Stimulated activated CD4-positive, alpha-beta T cell treated with anti-CD3 and anti-CD28 coated beads, Interleukin-12 subunit alpha, Interleukin-12 subunit beta, amount 100 ng/mL, for 4 hours (primary cell): Measurements from ENCODE around the gene PTPN3.
A peak's percentile ranks its signal among the peaks of the same experiment; 100 is the strongest.

ENCODE experiments used
- DNase-seq: peaks from one replicate; pipeline ENCODE4 v3.0.0-alpha.2; 2020

The PTPN3 gene

GRCh38 chr9:109474944-109475343, 23.2 kb downstream of the PTPN3 start:
- DNase-seq: no peak

- no peak for DNase-seq
Measured at GRCh38 chr9:109474170-109474569, 23.9 kb downstream of the PTPN3 start.

GRCh38 chr9:109473329-109473728, 24.8 kb downstream of the PTPN3 start:
- no peak for DNase-seq

- DNase-seq: no peak
Measured at GRCh38 chr9:109471475-109472393, 26.4 kb downstream of the PTPN3 start.

GRCh38 chr9:109469646-109470358, 28.3 kb downstream of the PTPN3 start:
- DNase-seq: peak; percentile 48

- no peak for DNase-seq
Measured at GRCh38 chr9:109468927-109469326, 29.2 kb downstream of the PTPN3 start.

GRCh38 chr9:109467936-109468335, 30.2 kb downstream of the PTPN3 start:
- no peak for DNase-seq

- DNase-seq: no peak
Measured at GRCh38 chr9:109466623-109467590, 31.2 kb downstream of the PTPN3 start.

- DNase-seq: no peak
Measured at GRCh38 chr9:109463924-109464625, 34.0 kb downstream of the PTPN3 start.

- no peak for DNase-seq
Measured at GRCh38 chr9:109460576-109460975, 37.5 kb downstream of the PTPN3 start.

GRCh38 chr9:109459423-109459822, 38.7 kb downstream of the PTPN3 start:
- DNase-seq: no peak

GRCh38 chr9:109458453-109459211, 39.5 kb downstream of the PTPN3 start:
- no peak for DNase-seq

GRCh38 chr9:109456811-109457210, 41.3 kb downstream of the PTPN3 start:
- DNase-seq: no peak

GRCh38 chr9:109455861-109456260, 42.2 kb downstream of the PTPN3 start:
- no peak for DNase-seq

GRCh38 chr9:109455391-109455790, 42.7 kb downstream of the PTPN3 start:
- no peak for DNase-seq

GRCh38 chr9:109454601-109455155, 43.4 kb downstream of the PTPN3 start:
- DNase-seq: no peak

- no peak for DNase-seq
Measured at GRCh38 chr9:109454041-109454440, 44.1 kb downstream of the PTPN3 start.

GRCh38 chr9:109453210-109453842, 44.8 kb downstream of the PTPN3 start:
- DNase-seq: no peak

GRCh38 chr9:109452761-109453160, 45.3 kb downstream of the PTPN3 start:
- DNase-seq: no peak

- no peak for DNase-seq
Measured at GRCh38 chr9:109451311-109452025, 46.6 kb downstream of the PTPN3 start.
